Measurements from ENCODE around the gene ARHGEF4. TPM values are rescaled to one million over a fixed set of nuclear protein-coding genes. Genes with fewer than 3 reads are reported as not detected.

Gene ARHGEF4
- total RNA-seq, 1 experiment from 2014 or later, result 12.6 TPM

- Histone ChIP-seq H4K8ac (replicated peaks; ENCODE audit: insufficient read length, low read depth, low read length) (no peak overlapping the region), H3K79me2 (ENCODE audit: insufficient read depth, low read length) (no peaks in the 10 kb centered on the region), H3K23me2 (ENCODE audit: insufficient read length, low read depth, low read length, poor library complexity, severe bottlenecking) (no peaks in the 10 kb centered on the region), H3K56ac (ENCODE audit: insufficient read length, low read depth, low read length) (no peak overlapping the region), H2BK15ac (ENCODE audit: low read depth, low read length) (no peak overlapping the region), H2AFZ (ENCODE audit: low read length) (no peak overlapping the region), H2BK120ac (ENCODE audit: low read depth, low read length, poor library complexity, severe bottlenecking) (no peak overlapping the region), H4K20me1 (ENCODE audit: control insufficient read depth, insufficient read depth, insufficient read length) (no peaks in the 10 kb centered on the region), H2BK12ac (ENCODE audit: insufficient read length, low read depth, low read length) (no peak overlapping the region), H3K18ac (ENCODE audit: insufficient read length, low read depth, low read length) (no peak overlapping the region), H2BK5ac (ENCODE audit: insufficient read length, low read length) (no peak overlapping the region), H3K27me3 (ENCODE audit: insufficient read depth, low read length) (no peaks in the 10 kb centered on the region), H3K4me2 (ENCODE audit: insufficient read depth, insufficient read length, low read length) (no peak overlapping the region), H3K27ac (ENCODE audit: insufficient read length, low read depth, low read length) (no peak overlapping the region), H3K4ac (ENCODE audit: low read depth, low read length) (no peak overlapping the region), H3K14ac (ENCODE audit: insufficient read depth, low read length) (no peak overlapping the region; the same call in 1 of the 2 replicates), H4K91ac (ENCODE audit: insufficient read length, low read depth, low read length) (no peak overlapping the region), H3K4me1 (ENCODE audit: insufficient read depth, low read length) (no peaks in the 10 kb centered on the region), H3T11ph (ENCODE audit: low read length) (no peak overlapping the region), H3K9ac (ENCODE audit: extremely low read depth, insufficient read length, low read length) (no peak overlapping the region), H3K9me3 (ENCODE audit: control insufficient read depth, low read depth, low read length) (no peaks in the 10 kb centered on the region), H4K5ac (ENCODE audit: insufficient read length, low read depth, low read length) (no peak overlapping the region), H2AK5ac (ENCODE audit: insufficient read length, low read length) (no peak overlapping the region), H2BK20ac (ENCODE audit: low read depth, low read length, poor library complexity, severe bottlenecking) (no peak overlapping the region), H3K79me1 (ENCODE audit: insufficient read depth, low read depth, low read length, poor library complexity, severe bottlenecking) (no peaks in the 10 kb centered on the region), H3K23ac (ENCODE audit: insufficient read length, low read depth, low read length) (no peak overlapping the region)
- peaks cover 29% of the 10 kb centered on the region for H3K27me3 Mint-ChIP-seq (ENCODE audit: low read depth)
- TF ChIP-seq CTCF (conservative IDR thresholded peaks at IDR 0.05), result no peak
- no peaks in the 10 kb centered on the region for H3K36me3 Mint-ChIP-seq (ENCODE audit: insufficient read depth in 1 of 3, low read depth in 3 of 3)
- H3K4me1 Mint-ChIP-seq, result peaks cover 21 to 22% of the 10 kb centered on the region in 2 experiments
- peak overlapping the region in 1 of 3 experiments; percentile 16; a peak in 2 of 7 replicates for H3K27ac Mint-ChIP-seq
- no peak overlapping the region for H3K4me3 Mint-ChIP-seq
- WGBS (ENCODE audit: extremely low coverage, insufficient read length, low lambda C conversion rate), result no CpG with 5 or more reads among the region's 12 CpGs
- no peaks in the 10 kb centered on the region; a peak in 1 of 5 replicates for H3K9me3 Mint-ChIP-seq
- DNase-seq, result no peak
These were observed 6.7 kb downstream of the ARHGEF4 start for GRCh38 chr2:130843321-130843985.
